SH-SY5Y (cell line): ENCODE measurements around the gene RCVRN.

Experiments
- GATA2 ChIP-seq: IDR thresholded peaks from 2 replicates; pipeline ENCODE4 v1.6.1; 2011; ENCODE audit warnings: mild to moderate bottlenecking, low read depth, low read length
- GATA3 ChIP-seq: IDR thresholded peaks from 2 replicates; pipeline ENCODE4 v1.6.1; 2011; ENCODE audit warnings: low read depth, mild to moderate bottlenecking, low read length, moderate library complexity

The RCVRN gene

GRCh38 chr17:9931144-9931741 is 26.2 kb upstream of the RCVRN start:
- no peak for TF ChIP-seq GATA3
- TF ChIP-seq GATA2, result no peak

DNA sequence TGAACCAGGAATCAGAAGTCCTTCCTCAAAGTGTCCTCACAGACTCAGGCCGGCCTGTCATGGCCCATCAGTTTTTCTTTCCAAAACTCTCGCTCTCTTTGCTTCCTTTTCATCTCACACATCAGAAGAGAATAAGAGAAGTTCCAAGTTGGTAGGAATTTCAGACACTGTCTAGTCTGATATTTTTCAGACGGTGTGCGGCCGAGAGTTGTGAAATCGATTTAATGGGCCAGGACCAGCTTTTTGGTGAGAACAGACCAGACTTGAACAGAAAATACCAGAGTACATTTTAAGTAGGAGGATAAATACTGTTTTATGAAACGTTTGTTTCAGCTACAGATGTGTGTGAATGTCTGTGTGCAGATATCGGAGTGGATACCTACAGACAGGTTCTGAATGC is 24.8 kb upstream of the RCVRN start:
- no peak for TF ChIP-seq GATA2
- TF ChIP-seq GATA3, result no peak

DNA sequence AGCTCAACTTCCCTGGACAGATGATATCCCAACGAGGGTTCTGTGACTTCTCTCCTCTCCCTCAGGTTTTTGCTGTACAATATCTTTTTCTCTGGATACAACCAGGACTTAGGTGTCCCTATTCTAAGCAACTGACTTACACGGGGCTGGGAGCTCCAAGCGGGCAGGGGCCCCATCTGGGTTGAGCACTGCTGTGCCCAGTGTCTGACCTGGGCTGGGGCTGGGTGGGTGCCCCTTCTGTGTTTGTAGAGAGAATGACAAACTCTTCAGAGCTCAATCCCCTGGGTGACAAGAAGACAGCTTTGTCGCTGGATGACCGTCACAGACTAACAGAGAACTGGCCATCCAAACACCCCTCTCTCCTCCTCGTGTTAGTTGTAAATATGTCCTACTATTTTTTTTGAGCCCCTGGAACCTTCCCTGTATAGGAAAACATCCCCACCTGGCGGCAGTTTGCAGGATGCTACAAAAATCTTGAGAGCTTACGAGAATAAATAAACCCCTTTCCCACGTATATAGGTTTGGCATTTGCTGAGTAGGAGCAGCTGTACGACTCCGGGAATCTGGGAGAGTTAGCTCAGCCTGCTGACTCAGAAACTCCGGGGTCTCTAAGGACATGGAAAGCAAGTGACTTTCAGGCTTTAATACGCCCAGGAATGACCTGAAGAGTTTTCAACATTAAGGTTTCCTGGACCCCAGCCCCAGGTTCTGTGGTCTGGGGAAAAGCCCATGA is 23.7 kb upstream of the RCVRN start:
- TF ChIP-seq GATA3, result no peak

- TF ChIP-seq GATA3 (no peak), GATA2 (no peak)
Observed at GRCh38 chr17:9926150-9926804, 21.2 kb upstream of the RCVRN start.

GRCh38 chr17:9925457-9925856 is 20.4 kb upstream of the RCVRN start:
- TF ChIP-seq GATA3 (no peak), GATA2 (no peak)

- TF ChIP-seq GATA2, result no peak
- no peak for TF ChIP-seq GATA3
Observed at GRCh38 chr17:9924735-9925191, 19.7 kb upstream of the RCVRN start.

- TF ChIP-seq GATA2 (no peak), GATA3 (no peak)
Observed at GRCh38 chr17:9922012-9922848, 17.2 kb upstream of the RCVRN start.

DNA sequence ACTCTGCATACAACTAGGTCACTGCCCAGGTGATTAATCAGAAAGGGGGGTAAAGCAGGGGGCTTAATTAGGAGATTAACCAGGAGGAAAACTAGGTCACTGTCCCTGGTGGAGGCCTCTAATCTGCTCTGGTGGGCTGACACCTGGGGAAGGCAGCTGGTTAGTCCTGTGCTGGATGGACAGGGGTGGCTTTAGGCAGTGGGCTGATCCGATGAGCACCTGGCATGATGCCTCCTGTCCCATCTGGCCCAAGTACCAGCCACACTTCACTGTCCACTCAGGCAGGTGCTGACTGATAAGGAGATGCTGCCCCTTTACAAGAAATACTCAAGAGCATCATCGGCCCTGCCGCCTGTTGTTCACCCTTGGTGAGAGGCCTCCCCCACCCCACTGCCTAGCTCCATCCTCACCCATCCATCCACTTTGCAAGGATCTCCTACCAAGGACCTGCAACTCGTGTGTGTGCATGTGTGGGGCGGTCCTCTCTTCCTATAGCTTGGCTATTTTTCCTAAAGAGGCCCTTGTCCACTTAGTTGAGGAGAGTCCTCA is 13.8 kb upstream of the RCVRN start:
- TF ChIP-seq GATA3 (no peak), GATA2 (no peak)

- TF ChIP-seq GATA3 (no peak), GATA2 (no peak)
Observed at GRCh38 chr17:9918352-9918751, 13.3 kb upstream of the RCVRN start.

- no peak for TF ChIP-seq GATA3
- TF ChIP-seq GATA2, result no peak
Observed at GRCh38 chr17:9917801-9918200, 12.7 kb upstream of the RCVRN start.

DNA sequence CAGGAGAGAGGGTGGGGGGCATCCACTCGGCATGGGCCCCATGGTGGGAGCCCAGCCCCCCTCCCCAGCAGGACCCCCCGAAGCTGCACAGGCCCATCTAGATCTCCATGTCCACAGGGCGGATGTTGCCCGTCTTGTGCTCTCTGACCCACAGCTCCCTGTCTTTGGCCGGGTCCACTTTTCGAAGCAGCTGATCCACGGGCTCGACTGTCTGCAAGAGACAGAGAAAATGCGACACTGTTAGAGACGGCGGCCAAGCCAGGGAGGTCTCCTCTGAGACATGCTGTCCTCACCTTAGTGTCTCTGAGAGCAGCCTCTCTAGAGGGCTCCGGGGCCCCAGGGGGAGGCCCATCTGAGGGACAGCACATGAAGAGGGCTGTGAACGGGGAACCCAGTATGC is 12.1 kb upstream of the RCVRN start:
- TF ChIP-seq GATA2 (no peak), GATA3 (no peak)

DNA sequence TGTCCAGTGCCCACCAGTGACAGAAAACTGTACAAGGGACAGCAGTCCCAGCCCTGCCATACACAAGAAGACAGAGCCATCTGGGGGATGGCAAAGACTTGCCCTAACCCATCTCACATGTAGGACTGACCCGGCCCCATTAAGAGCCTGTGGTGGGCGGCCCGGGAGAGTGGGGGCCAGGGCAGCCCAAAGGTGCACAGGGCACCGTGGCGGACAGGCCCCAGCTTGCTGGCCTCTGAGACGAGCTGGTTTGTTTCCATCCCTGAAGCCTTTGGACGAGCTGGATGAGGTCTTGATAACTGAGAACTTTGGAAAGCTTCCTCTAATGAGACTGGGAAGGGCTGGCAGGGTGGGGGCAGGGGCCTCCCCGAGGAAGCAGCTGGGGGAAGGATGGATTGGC is 11.0 kb upstream of the RCVRN start:
- TF ChIP-seq GATA3 (no peak), GATA2 (no peak)

- TF ChIP-seq GATA3 (no peak), GATA2 (no peak)
Observed at GRCh38 chr17:9913476-9913875, 8.4 kb upstream of the RCVRN start.
